Panc1 (cell line): Measurements from ENCODE around the gene CELF2. TPM values are rescaled to one million over a fixed set of nuclear protein-coding genes. Genes with fewer than 3 reads are reported as not detected.

ENCODE experiments used
- ATAC-seq: fragments of 200-7000 bp; cut with Tn5 transposase; 2 replicates; pipeline ENCODE4 v1.9.1; 2020; ENCODE audit warnings: mild to moderate bottlenecking, moderate library complexity
- BruUV-seq: library from RNA; stranded (reverse); fragments of 400-500 nt; replicated peaks from 2 replicates; lab custom pipeline; 2021; lab: Mats Ljungman, UMichigan
- CTCF ChIA-PET: fragments of 300-600 bp; sonication (Branson Sonifier 250); formaldehyde crosslinking; loops from one replicate; lab custom pipeline; 2022; ENCODE audit warnings: antibody characterized with exemption; lab: Charles Lee
- POLR2A ChIA-PET: fragments of 300-600 bp; sonication (Branson Sonifier 250); formaldehyde crosslinking; loops from one replicate; lab custom pipeline; 2022; ENCODE audit warnings: antibody characterized with exemption; lab: Charles Lee
- DNase-seq: peaks from one replicate; pipeline ENCODE4 v3.0.0-alpha.2; 2010; ENCODE audit warnings: low read depth, low spot score
- H3K27ac ChIP-seq: 2 replicates; pipeline ENCODE4 v1.5.1; 2011; ENCODE audit warnings: mild to moderate bottlenecking, low read length, inconsistent platforms
- H3K27me3 ChIP-seq: fragments of 200-500 bp; sonication (Bioruptor generic); 2 replicates; pipeline ENCODE4 v1.6.0; 2014; ENCODE audit warnings: low read length, inconsistent platforms; ENCODE audit not compliant: control insufficient read depth, insufficient read depth
- H3K36me3 ChIP-seq: fragments of 200-500 bp; sonication (Bioruptor generic); 2 replicates; pipeline ENCODE4 v1.5.1; 2014; ENCODE audit warnings: inconsistent platforms, mild to moderate bottlenecking, low read length, moderate library complexity; ENCODE audit not compliant: control insufficient read depth, insufficient read depth
- H3K4me1 ChIP-seq: 2 replicates; pipeline ENCODE4 v1.5.1; 2011; ENCODE audit warnings: inconsistent platforms, mild to moderate bottlenecking, low read length, moderate library complexity; ENCODE audit not compliant: control insufficient read depth, insufficient read depth
- H3K4me3 ChIP-seq, 2 experiments: 2 replicates each; pipeline ENCODE4 v1.5.1; 2011 to 2012; ENCODE audit warnings: low read depth in 2 of 2, low read length in 2 of 2, mild to moderate bottlenecking in 2 of 2, inconsistent platforms in 1 of 2, moderate library complexity in 1 of 2
- H3K9me3 ChIP-seq: fragments of 200-500 bp; sonication (Bioruptor generic); 2 replicates; pipeline ENCODE4 v1.5.1; 2014; ENCODE audit warnings: low read depth, mild to moderate bottlenecking, inconsistent platforms, low read length, moderate library complexity; ENCODE audit not compliant: control insufficient read depth, insufficient read depth
- POLR2AphosphoS5 ChIP-seq: IDR thresholded peaks from 2 replicates; pipeline ENCODE4 v1.6.1; 2012; ENCODE audit warnings: mild to moderate bottlenecking, low read depth, low read length, moderate library complexity
- SIN3A ChIP-seq: IDR thresholded peaks from 2 replicates; pipeline ENCODE4 v1.6.1; 2012; ENCODE audit warnings: low read depth, mild to moderate bottlenecking, low read length, moderate library complexity, borderline replicate concordance; ENCODE audit not compliant: insufficient read depth
- TCF7L2 ChIP-seq: IDR thresholded peaks from 2 replicates; pipeline ENCODE4 v1.6.1; 2011; ENCODE audit warnings: mild to moderate bottlenecking, low read depth, low read length, inconsistent platforms
- in situ Hi-C: cut with HindIII; loops from 2 replicates; pipeline ENCODE4 v1.10.0; 2016; ENCODE audit warnings: low sequenced_read_pairs, low pct_unique_long_range_greater_than_20kb
- intact Hi-C: fragments of 100-400 bp; cut with micrococcal nuclease; formaldehyde crosslinking; loops from one replicate; pipeline ENCODE4 v1.10.0; 2022; ENCODE audit not compliant: unreplicated experiment
- total RNA-seq: library from RNA; stranded (reverse); gene quantifications from one replicate; pipeline ENCODE4 v1.2.1, GENCODE V29; 2021; ENCODE audit not compliant: unreplicated experiment
- TF ChIP-seq, protein P1 (sequence below): fragments of 450-650 bp; IDR thresholded peaks from 2 replicates; pipeline ENCODE4 v1.5.1; 2017; ENCODE audit warnings: mild to moderate bottlenecking
- TF ChIP-seq, protein P2 (sequence below), 2 experiments: IDR thresholded peaks; 2 replicates each; pipeline ENCODE4 v1.6.1; 2011 to 2012; ENCODE audit warnings: low read depth in 2 of 2, control low read depth in 1 of 2, low read length in 1 of 2, mild to moderate bottlenecking in 1 of 2, moderate library complexity in 1 of 2; ENCODE audit not compliant: insufficient read depth in 1 of 2

Gene CELF2
- total RNA-seq, 1 experiment from 2014 or later: 0.44 TPM

DNA sequence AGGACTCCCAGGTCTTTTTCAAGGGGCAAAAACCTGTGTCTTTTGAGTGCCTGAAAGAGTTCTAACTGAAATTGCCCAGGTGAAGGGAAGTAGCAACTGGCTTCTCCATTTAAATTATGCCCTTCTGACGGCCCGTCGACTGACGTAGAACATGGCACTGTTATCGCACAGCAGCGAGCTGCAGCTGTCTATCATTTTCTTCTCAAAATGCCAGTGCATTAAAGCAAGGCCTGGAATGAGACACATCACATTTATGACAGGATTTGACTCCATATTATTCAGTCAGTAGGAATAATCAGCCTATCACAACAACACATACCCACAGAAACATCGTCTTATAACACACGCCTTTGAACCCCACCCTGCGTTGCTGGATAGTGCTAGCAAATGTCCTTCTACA, 69.7 kb downstream of the CELF2 start:
- Histone ChIP-seq H3K4me1 (no peaks in the 10 kb centered on the region), H3K9me3 (no peaks in the 10 kb centered on the region), H3K27ac (no peak overlapping the region), H3K4me3 (no peak overlapping the region), H3K36me3 (no peaks in the 10 kb centered on the region), H3K27me3 (no peaks in the 10 kb centered on the region)
- in situ Hi-C loops: no loop called here
- CTCF ChIA-PET: no interaction called here
- POLR2A ChIA-PET: no interaction called here
- ATAC-seq (no peak), DNase-seq (no peak)
- BruUV-seq: no TSS peak
- intact Hi-C loops: no loop called here
- TF ChIP-seq TCF7L2 (no peak), SIN3A (no peak), POLR2AphosphoS5 (no peak)
- TF ChIP-seq, protein P1, sequence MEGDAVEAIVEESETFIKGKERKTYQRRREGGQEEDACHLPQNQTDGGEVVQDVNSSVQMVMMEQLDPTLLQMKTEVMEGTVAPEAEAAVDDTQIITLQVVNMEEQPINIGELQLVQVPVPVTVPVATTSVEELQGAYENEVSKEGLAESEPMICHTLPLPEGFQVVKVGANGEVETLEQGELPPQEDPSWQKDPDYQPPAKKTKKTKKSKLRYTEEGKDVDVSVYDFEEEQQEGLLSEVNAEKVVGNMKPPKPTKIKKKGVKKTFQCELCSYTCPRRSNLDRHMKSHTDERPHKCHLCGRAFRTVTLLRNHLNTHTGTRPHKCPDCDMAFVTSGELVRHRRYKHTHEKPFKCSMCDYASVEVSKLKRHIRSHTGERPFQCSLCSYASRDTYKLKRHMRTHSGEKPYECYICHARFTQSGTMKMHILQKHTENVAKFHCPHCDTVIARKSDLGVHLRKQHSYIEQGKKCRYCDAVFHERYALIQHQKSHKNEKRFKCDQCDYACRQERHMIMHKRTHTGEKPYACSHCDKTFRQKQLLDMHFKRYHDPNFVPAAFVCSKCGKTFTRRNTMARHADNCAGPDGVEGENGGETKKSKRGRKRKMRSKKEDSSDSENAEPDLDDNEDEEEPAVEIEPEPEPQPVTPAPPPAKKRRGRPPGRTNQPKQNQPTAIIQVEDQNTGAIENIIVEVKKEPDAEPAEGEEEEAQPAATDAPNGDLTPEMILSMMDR: no peak
- TF ChIP-seq, protein P2, sequence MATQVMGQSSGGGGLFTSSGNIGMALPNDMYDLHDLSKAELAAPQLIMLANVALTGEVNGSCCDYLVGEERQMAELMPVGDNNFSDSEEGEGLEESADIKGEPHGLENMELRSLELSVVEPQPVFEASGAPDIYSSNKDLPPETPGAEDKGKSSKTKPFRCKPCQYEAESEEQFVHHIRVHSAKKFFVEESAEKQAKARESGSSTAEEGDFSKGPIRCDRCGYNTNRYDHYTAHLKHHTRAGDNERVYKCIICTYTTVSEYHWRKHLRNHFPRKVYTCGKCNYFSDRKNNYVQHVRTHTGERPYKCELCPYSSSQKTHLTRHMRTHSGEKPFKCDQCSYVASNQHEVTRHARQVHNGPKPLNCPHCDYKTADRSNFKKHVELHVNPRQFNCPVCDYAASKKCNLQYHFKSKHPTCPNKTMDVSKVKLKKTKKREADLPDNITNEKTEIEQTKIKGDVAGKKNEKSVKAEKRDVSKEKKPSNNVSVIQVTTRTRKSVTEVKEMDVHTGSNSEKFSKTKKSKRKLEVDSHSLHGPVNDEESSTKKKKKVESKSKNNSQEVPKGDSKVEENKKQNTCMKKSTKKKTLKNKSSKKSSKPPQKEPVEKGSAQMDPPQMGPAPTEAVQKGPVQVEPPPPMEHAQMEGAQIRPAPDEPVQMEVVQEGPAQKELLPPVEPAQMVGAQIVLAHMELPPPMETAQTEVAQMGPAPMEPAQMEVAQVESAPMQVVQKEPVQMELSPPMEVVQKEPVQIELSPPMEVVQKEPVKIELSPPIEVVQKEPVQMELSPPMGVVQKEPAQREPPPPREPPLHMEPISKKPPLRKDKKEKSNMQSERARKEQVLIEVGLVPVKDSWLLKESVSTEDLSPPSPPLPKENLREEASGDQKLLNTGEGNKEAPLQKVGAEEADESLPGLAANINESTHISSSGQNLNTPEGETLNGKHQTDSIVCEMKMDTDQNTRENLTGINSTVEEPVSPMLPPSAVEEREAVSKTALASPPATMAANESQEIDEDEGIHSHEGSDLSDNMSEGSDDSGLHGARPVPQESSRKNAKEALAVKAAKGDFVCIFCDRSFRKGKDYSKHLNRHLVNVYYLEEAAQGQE (IDR thresholded peaks at IDR 0.05; ENCODE audit: insufficient read depth in 1 of 2, low read depth in 2 of 2, low read length in 1 of 2): no peak

DNA sequence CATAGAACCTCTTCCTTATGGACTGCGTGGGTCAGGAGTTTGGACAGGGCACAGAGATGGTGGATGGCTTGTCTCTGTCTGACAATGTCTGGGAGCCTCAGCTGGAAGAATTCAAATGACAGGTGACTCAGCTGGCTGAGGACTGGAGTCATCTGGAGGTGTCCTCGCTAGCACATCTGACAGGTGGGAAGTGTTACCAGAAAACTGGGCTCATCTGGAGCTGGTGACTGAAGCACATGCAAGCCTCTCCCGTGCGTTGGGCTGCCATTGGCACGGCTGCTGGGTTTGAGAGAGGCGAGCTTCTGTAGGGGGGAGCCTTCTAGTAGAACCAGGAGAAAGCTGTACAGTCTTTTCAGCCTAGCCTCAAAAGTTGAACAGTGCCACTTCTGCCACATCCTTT, 71.0 kb downstream of the CELF2 start:
- CTCF ChIA-PET: no interaction called here
- Histone ChIP-seq H3K4me1 (no peaks in the 10 kb centered on the region), H3K9me3 (no peaks in the 10 kb centered on the region), H3K27me3 (no peaks in the 10 kb centered on the region), H3K36me3 (no peaks in the 10 kb centered on the region), H3K27ac (no peak overlapping the region), H3K4me3 (no peak overlapping the region)
- in situ Hi-C loops: no loop called here
- TF ChIP-seq, protein P1: no peak
- no peak for TF ChIP-seq TCF7L2
- no peak for TF ChIP-seq SIN3A
- TF ChIP-seq, protein P2 (IDR thresholded peaks at IDR 0.05; ENCODE audit: insufficient read depth in 1 of 2, low read depth in 2 of 2, low read length in 1 of 2): no peak
- TF ChIP-seq POLR2AphosphoS5: no peak
- intact Hi-C loops: no loop called here
- ATAC-seq (no peak), DNase-seq (no peak)
- POLR2A ChIA-PET: no interaction called here
- BruUV-seq: no TSS peak
